Measurements from ENCODE around the gene DICER1.

DICER1 gene

GRCh38 chr14:95125915-95126314, 31.4 kb downstream of the DICER1 start:
- H3K4me3 ChIP-seq (ENCODE audit: low read depth, low read length): no peak overlapping the region
- TF ChIP-seq CTCF (conservative IDR thresholded peaks at IDR 0.05; ENCODE audit: low read depth, low read length): no peak
- no peak for DNase-seq (ENCODE audit: low read depth)

GRCh38 chr14:95125221-95125620, 32.1 kb downstream of the DICER1 start:
- no peak overlapping the region for H3K4me3 ChIP-seq (ENCODE audit: low read depth, low read length)
- DNase-seq (ENCODE audit: low read depth): no peak
- no peak for TF ChIP-seq CTCF (conservative IDR thresholded peaks at IDR 0.05; ENCODE audit: low read depth, low read length)

- no peak for TF ChIP-seq CTCF (conservative IDR thresholded peaks at IDR 0.05; ENCODE audit: low read depth, low read length)
- no peak for DNase-seq (ENCODE audit: low read depth)
- no peak overlapping the region for H3K4me3 ChIP-seq (ENCODE audit: low read depth, low read length)
Measured at GRCh38 chr14:95123891-95124579, 33.3 kb downstream of the DICER1 start.

- no peak for DNase-seq (ENCODE audit: low read depth)
- H3K4me3 ChIP-seq (ENCODE audit: low read depth, low read length): no peak overlapping the region
- TF ChIP-seq CTCF (conservative IDR thresholded peaks at IDR 0.05; ENCODE audit: low read depth, low read length): no peak
Measured at GRCh38 chr14:95122621-95122945, 34.7 kb downstream of the DICER1 start.

- H3K4me3 ChIP-seq (ENCODE audit: low read depth, low read length): no peak overlapping the region
- no peak for TF ChIP-seq CTCF (conservative IDR thresholded peaks at IDR 0.05; ENCODE audit: low read depth, low read length)
- DNase-seq (ENCODE audit: low read depth): no peak
Measured at GRCh38 chr14:95121911-95122620, 35.3 kb downstream of the DICER1 start.

- DNase-seq (ENCODE audit: low read depth): no peak
- no peak for TF ChIP-seq CTCF (conservative IDR thresholded peaks at IDR 0.05; ENCODE audit: low read depth, low read length)
- no peak overlapping the region for H3K4me3 ChIP-seq (ENCODE audit: low read depth, low read length)
Measured at GRCh38 chr14:95119336-95119735, 38.0 kb downstream of the DICER1 start.

All from choroid plexus epithelial cell (primary cell).